Retinal pigment epithelial cell (primary cell): ENCODE data around the gene TMTC1.
A peak's percentile ranks its signal among the peaks of the same experiment; 100 is the strongest.
"Not testable (repeated sequence)": the region's sequence is repeated elsewhere in the genome, so short reads cannot be mapped to it uniquely, and the experiment has no call there.

Source experiments
- DNase-seq: peaks from one replicate; pipeline ENCODE4 v3.0.0-alpha.2; 2010; ENCODE audit warnings: low read depth
- H3K4me3 ChIP-seq: 2 replicates; pipeline ENCODE4 v1.5.1; 2011; ENCODE audit warnings: mild to moderate bottlenecking, low read length, control low read depth, moderate library complexity
- TF ChIP-seq, protein P1 (sequence below): conservative IDR thresholded peaks from 2 replicates; pipeline ENCODE4 v1.5.1; 2011; ENCODE audit warnings: low read depth, low read length, control low read depth, inconsistent platforms

The TMTC1 gene

DNA sequence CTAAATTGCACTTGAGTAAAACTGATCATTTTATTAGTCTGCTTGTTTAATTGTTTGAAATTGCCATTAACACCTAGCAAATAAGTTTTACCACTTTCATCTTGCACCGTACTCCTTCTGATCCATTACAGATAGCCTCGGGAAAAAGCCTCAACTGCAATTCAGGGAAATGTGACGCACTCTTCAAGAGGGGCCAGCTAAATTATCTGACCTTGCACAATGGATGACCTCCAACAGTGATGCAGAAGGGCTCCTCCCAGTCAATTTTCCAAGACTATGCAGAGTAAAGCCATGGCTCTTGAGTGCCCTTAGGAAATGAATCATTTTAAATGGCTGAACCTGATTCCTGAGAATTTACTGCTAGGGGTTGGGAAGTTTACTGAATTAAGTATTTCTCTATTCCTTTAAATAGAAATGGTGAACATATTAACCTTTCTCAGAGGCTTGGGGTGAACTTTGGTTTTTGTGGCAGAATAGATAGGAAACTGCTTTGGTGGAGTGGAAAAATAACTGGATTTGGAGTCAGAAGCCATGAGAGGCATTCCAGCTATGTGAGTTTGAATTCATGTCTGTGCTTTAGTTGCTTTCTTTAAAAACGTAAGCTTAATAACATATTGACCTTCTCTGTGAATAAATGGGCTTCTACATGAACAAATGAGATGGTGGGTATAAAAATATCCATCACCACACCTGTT is 221.5 kb downstream of the TMTC1 start:
- TF ChIP-seq, protein P1, sequence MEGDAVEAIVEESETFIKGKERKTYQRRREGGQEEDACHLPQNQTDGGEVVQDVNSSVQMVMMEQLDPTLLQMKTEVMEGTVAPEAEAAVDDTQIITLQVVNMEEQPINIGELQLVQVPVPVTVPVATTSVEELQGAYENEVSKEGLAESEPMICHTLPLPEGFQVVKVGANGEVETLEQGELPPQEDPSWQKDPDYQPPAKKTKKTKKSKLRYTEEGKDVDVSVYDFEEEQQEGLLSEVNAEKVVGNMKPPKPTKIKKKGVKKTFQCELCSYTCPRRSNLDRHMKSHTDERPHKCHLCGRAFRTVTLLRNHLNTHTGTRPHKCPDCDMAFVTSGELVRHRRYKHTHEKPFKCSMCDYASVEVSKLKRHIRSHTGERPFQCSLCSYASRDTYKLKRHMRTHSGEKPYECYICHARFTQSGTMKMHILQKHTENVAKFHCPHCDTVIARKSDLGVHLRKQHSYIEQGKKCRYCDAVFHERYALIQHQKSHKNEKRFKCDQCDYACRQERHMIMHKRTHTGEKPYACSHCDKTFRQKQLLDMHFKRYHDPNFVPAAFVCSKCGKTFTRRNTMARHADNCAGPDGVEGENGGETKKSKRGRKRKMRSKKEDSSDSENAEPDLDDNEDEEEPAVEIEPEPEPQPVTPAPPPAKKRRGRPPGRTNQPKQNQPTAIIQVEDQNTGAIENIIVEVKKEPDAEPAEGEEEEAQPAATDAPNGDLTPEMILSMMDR = no peak
- H3K4me3 ChIP-seq = no peak overlapping the region
- peak; percentile 13 for DNase-seq

DNA sequence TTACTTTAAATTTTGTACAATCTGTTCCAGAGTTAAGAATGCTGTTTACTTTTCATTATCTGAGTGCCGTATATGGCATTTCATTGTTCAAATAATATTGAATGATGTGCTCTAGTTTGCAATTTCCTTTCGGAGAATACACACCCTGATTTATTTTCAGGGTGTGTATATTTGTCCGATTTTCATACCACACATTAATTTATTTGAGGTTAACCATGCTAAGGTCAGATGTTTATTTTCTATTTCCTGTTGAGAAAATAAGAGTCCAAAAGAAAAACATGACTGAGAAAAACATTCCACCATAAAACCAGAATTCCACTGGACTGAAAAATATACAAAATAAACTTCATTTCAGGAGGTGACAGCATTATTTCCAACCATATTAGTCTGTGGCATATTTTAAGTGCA is 222.1 kb downstream of the TMTC1 start:
- TF ChIP-seq, protein P1 = no peak
- H3K4me3 ChIP-seq = no peak overlapping the region
- DNase-seq = no peak

DNA sequence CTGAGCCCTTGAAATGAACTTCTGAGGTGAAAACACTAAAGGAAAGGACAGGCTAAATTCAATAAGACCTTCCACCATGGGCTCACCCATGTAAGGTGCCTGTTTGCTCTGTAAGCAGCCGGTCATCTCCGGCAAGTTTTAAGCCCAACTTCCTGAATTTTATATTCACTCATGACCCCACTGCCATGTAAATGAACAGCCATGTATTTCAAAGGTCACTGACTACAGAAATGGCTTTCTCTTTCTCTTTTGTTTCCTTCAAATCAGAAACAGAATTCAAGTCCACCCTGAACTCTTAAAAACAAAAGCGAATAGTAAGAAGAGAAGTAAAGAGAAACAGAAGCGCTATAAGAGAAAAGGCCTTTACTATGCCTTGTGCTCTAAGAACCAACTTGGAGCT is 224.5 kb downstream of the TMTC1 start:
- no peak overlapping the region for H3K4me3 ChIP-seq
- no peak for DNase-seq
- TF ChIP-seq, protein P1 = no peak

DNA sequence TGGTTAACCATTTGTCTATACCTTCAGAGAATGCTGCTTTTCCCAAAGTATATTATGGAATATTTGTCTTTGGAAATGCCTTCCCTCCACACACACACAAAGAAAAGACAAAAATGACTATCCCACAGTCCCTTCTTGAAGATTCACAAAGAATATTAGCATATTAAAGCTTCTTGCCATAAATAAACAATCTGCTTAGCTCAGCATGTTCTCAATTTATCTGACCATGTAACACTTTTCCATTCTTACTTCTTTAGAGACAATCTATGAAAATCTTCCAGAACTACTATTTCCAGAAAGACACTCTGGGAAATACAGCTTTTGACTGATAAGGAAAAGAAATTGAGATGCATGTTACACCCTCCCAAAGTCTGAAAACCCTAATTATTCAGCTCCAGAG is 227.4 kb downstream of the TMTC1 start:
- no peak overlapping the region for H3K4me3 ChIP-seq

DNA sequence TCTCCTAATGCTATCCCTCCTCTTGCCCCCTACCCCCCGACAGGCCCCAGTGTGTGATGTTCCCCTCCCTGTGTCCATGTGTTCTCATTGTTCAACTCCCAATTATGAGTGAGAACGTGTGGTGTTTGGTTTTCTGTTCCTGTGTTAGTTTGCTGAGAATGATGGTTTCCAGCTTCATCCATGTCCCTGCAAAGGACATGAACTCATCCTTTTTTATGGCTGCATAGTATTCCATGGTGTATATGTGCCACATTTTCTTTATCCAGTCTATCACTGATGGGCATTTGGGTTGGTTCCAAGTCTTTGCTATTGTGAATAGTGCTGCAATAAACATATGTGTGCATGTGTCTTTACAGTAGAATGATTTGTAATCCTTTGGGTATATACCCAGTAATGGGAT is 228.3 kb downstream of the TMTC1 start:
- H3K4me3 ChIP-seq, DNase-seq: not testable (repeated sequence)

More for the DNA sequence above, 227.4 kb downstream of the TMTC1 start:
- TF ChIP-seq, protein P1 = no peak
- DNase-seq = no peak

DNA sequence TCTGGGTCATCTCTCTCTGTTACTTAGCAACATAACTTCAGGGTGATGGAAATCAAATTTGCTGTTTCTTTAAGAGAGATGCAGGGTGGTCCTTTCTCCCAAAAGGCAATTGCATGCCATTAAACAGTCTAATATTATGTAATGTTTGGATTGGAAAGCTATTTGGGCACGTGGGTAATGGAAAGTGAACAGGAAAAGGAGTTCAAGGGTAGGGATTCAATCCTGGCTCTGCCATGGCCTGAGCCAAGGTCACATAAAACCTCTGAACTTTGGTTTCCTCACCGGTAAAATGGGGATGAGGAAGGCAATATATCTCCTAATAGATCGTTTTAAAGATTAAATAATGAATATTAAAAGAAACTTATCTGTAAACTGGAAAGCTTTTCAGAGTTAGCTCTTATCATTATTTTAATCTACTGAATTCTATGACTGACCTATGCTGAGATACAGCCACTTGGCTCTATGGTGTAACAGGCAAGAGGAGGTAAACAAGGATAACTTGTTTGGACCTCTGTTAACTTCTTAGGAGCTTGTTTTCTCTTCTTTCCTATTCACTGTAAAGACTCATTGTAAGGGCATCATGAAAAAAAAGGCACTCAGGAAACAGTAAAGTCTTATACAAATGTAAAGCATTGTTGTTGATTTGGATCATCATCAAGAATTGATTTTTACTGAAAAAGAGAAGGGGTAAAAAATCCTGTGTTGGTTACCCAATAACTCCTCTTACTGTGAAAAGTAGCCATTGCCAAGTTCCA is 230.6 kb downstream of the TMTC1 start:
- TF ChIP-seq, protein P1 = no peak
- H3K4me3 ChIP-seq = no peak overlapping the region
- DNase-seq = no peak

DNA sequence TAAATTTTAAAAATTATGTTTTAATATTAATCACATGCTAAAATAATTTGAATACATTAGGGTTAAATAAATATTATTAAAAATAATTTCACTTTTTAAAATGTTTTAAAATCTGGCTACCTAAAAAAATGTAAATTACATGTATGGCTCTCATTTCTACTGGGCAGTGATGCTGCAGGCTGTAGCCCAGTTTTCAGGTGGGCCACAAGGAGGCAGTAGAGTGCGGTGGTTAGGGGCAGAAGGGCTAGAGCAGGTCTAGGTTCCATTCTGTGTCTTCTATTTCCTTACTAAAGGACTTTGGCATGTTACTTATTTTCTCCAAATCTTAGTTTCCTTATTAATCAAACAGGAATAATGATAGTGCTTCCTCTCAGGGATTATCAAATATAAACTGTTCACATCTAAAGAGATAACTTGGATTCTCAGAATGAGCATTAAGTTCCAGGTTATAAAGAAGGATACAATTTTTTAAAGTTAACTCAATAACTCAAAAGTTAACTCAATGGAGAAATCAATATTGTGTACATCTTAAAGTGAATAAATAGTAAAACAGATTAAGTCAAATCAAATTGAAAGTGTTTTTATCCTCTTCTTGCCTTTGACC is 231.3 kb downstream of the TMTC1 start:
- H3K4me3 ChIP-seq = no peak overlapping the region
- no peak for DNase-seq
- TF ChIP-seq, protein P1 = peak; percentile 97
